ENCODE results near the gene TMEM44.
A peak's percentile ranks its signal among the peaks of the same experiment; 100 is the strongest.

Gene TMEM44

GRCh38 chr3:194633349-194634004 lies at the start of gene TMEM44:
TMEM44 (minus strand) TSS chr3:194633419; CDS start chr3:194633215, 204 bp downstream.
- no peaks in the 10 kb centered on the region for H3K9me3 Mint-ChIP-seq

DNA sequence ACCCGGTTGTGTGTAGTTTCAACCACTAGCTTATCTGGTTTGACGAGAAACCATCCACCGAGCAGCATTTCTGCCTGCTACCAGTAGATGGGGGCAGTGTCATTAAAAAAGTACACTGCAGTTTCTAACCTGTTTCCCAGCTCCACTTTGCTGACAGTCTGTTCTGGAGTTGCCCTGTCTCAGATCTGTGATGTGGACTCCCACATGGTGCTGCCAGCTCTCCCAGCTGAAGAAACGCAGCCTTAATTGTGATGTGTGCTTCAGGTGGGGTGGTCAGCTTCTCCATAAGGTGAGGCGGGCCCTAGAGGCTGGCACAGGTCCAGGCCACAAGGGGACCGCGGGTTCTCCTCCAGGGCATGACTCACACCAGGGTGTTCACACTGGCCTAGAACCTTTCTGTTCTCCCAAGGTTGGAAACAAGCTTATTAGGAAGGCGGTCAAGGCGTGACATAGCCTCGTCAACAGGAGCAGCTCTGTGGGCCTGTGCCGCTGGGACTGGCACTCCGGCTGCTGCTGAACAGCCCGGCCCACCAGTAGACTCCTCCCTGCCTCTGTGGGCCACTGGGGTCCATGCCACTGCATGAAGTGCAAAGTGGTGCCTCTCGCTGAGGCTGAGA lies 49.6 kb upstream of the TMEM44 start:
- Mint-ChIP-seq H3K36me3 (ENCODE audit: low read depth) (peaks cover 20% of the 10 kb centered on the region), H3K27me3 (peaks cover 14% of the 10 kb centered on the region), H3K9me3 (no peaks in the 10 kb centered on the region), H3K27ac (peak overlapping the region; percentile 4), H3K4me3 (peak overlapping the region; percentile 18), H3K4me1 (ENCODE audit: low read depth) (peaks cover 38% of the 10 kb centered on the region)
- intact Hi-C loops (cut with micrococcal nuclease) = loop anchor here (1.0 to 10.0 kb wide), 3 partner anchors 102 to 424 kb away; no protein-coding TSS in a partner anchor

More at GRCh38 chr3:194633349-194634004, at the start of gene TMEM44:
- Mint-ChIP-seq H3K27ac (no peak within 1 kb of the TSS), H3K36me3 (ENCODE audit: low read depth) (no peaks in the 10 kb centered on the region), H3K4me1 (ENCODE audit: low read depth) (peaks cover 31% of the 10 kb centered on the region), H3K4me3 (peak within 1 kb of the TSS; percentile 78), H3K27me3 (peaks cover 6% of the 10 kb centered on the region)
- intact Hi-C loops (cut with micrococcal nuclease) = no loop called here

- intact Hi-C loops (cut with micrococcal nuclease) = loop anchor here (1.0 to 10.0 kb wide), 3 partner anchors 103 to 425 kb away; no protein-coding TSS in a partner anchor
- peaks cover 16% of the 10 kb centered on the region for H3K36me3 Mint-ChIP-seq (ENCODE audit: low read depth)
- peaks cover 34% of the 10 kb centered on the region for H3K4me1 Mint-ChIP-seq (ENCODE audit: low read depth)
- H3K27me3 Mint-ChIP-seq = peaks cover 13% of the 10 kb centered on the region
- H3K4me3 Mint-ChIP-seq = no peak overlapping the region
- H3K27ac Mint-ChIP-seq = peak overlapping the region; percentile 4
- H3K9me3 Mint-ChIP-seq = no peaks in the 10 kb centered on the region
Observed at GRCh38 chr3:194682189-194682693, 49.0 kb upstream of the TMEM44 start.

GRCh38 chr3:194680888-194681615 lies 47.8 kb upstream of the TMEM44 start:
- intact Hi-C loops (cut with micrococcal nuclease) = loop anchor here (5.0 to 10.0 kb wide), 2 partner anchors 104 to 426 kb away; no protein-coding TSS in a partner anchor
- Mint-ChIP-seq H3K36me3 (ENCODE audit: low read depth) (peaks cover 6% of the 10 kb centered on the region), H3K27me3 (peaks cover 12% of the 10 kb centered on the region), H3K27ac (peak overlapping the region; percentile 27), H3K4me1 (ENCODE audit: low read depth) (peaks cover 24% of the 10 kb centered on the region), H3K4me3 (no peak overlapping the region), H3K9me3 (no peaks in the 10 kb centered on the region)

DNA sequence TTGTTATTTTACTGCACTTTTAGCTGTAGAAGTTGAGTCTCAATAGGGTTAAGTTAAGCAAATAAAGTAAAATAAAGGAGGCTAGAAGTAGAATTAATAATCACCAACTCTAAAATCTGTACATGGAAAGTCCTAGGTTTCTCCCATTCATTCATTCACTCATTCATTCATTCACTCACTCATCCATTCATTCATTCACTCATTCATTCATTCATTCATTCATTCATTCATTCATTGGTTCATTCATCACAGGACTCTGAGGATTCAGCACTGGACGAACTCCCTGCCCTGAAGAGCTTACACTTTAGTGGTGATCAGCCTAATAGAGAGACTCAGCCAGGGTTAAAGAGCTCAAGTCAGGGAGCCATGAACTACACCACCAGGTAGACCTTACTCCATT lies 43.3 kb upstream of the TMEM44 start:
- Mint-ChIP-seq H3K9me3 (no peaks in the 10 kb centered on the region), H3K4me3 (no peak overlapping the region), H3K27me3 (peaks cover 14% of the 10 kb centered on the region), H3K4me1 (ENCODE audit: low read depth) (peaks cover 15% of the 10 kb centered on the region), H3K27ac (no peak overlapping the region), H3K36me3 (ENCODE audit: low read depth) (peaks cover 8% of the 10 kb centered on the region)
- intact Hi-C loops (cut with micrococcal nuclease) = no loop called here

DNA sequence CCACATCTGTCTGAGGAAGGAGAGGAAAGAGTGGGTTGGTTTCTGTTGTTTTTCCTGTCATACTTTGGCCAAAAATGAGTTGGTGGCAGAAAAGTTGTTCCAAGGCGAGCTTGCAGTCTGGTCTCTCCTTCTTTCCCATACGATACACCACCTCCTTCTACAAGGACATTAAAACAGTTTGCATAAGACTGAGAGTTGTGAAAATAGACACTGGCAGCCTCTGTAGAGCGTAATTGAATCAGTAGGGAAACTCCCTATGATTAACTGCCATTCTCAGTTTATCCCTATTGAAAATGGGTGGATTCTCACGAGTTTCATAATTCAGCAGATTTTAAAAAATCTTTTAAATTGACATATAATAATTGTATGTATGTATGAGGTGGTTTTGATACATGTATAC lies 42.5 kb upstream of the TMEM44 start:
- Mint-ChIP-seq H3K4me1 (ENCODE audit: low read depth) (peaks cover 15% of the 10 kb centered on the region), H3K4me3 (no peak overlapping the region), H3K9me3 (no peaks in the 10 kb centered on the region), H3K27ac (no peak overlapping the region), H3K27me3 (peaks cover 8% of the 10 kb centered on the region), H3K36me3 (ENCODE audit: low read depth) (peaks cover 8% of the 10 kb centered on the region)
- intact Hi-C loops (cut with micrococcal nuclease) = no loop called here

GRCh38 chr3:194675081-194675640 lies 41.9 kb upstream of the TMEM44 start:
- intact Hi-C loops (cut with micrococcal nuclease) = no loop called here
- no peak overlapping the region for H3K4me3 Mint-ChIP-seq
- H3K27me3 Mint-ChIP-seq = peaks cover 8% of the 10 kb centered on the region
- H3K36me3 Mint-ChIP-seq (ENCODE audit: low read depth) = peaks cover 8% of the 10 kb centered on the region
- no peaks in the 10 kb centered on the region for H3K9me3 Mint-ChIP-seq
- H3K4me1 Mint-ChIP-seq (ENCODE audit: low read depth) = peaks cover 15% of the 10 kb centered on the region
- no peak overlapping the region for H3K27ac Mint-ChIP-seq

GRCh38 chr3:194673761-194674160 lies 40.5 kb upstream of the TMEM44 start:
- H3K4me1 Mint-ChIP-seq (ENCODE audit: low read depth) = peaks cover 15% of the 10 kb centered on the region
- H3K9me3 Mint-ChIP-seq = no peaks in the 10 kb centered on the region
- H3K36me3 Mint-ChIP-seq (ENCODE audit: low read depth) = peaks cover 20% of the 10 kb centered on the region
- no peak overlapping the region for H3K27ac Mint-ChIP-seq
- intact Hi-C loops (cut with micrococcal nuclease) = loop anchor here (2.0 kb wide), 1 partner anchor 595 kb away; no protein-coding TSS in a partner anchor
- H3K4me3 Mint-ChIP-seq = no peak overlapping the region
- H3K27me3 Mint-ChIP-seq = peaks cover 8% of the 10 kb centered on the region

- Mint-ChIP-seq H3K27ac (peak overlapping the region; percentile 95), H3K27me3 (peaks cover 8% of the 10 kb centered on the region), H3K4me3 (peak overlapping the region; percentile 97), H3K4me1 (ENCODE audit: low read depth) (peaks cover 20% of the 10 kb centered on the region), H3K9me3 (no peaks in the 10 kb centered on the region), H3K36me3 (ENCODE audit: low read depth) (peaks cover 27% of the 10 kb centered on the region)
- intact Hi-C loops (cut with micrococcal nuclease) = loop anchor here (2.0 kb wide), 1 partner anchor 596 kb away; no protein-coding TSS in a partner anchor
Observed at GRCh38 chr3:194672876-194673275, 39.7 kb upstream of the TMEM44 start.

GRCh38 chr3:194671900-194672808 lies 38.9 kb upstream of the TMEM44 start, which contains the start of gene LSG1:
LSG1 (minus strand) TSS chr3:194672191; CDS start chr3:194672162, 29 bp downstream.
- peaks cover 24% of the 10 kb centered on the region for H3K4me1 Mint-ChIP-seq (ENCODE audit: low read depth)
- peaks cover 6% of the 10 kb centered on the region for H3K27me3 Mint-ChIP-seq
- peaks cover 32% of the 10 kb centered on the region for H3K36me3 Mint-ChIP-seq (ENCODE audit: low read depth)
- H3K9me3 Mint-ChIP-seq = no peaks in the 10 kb centered on the region
- intact Hi-C loops (cut with micrococcal nuclease) = loop anchor here (1.0 to 2.0 kb wide), 2 partner anchors 282 to 597 kb away; no protein-coding TSS in a partner anchor
- peak within 1 kb of the TSS; percentile 97 for H3K4me3 Mint-ChIP-seq
- H3K27ac Mint-ChIP-seq = peak within 1 kb of the TSS; percentile 95

DNA sequence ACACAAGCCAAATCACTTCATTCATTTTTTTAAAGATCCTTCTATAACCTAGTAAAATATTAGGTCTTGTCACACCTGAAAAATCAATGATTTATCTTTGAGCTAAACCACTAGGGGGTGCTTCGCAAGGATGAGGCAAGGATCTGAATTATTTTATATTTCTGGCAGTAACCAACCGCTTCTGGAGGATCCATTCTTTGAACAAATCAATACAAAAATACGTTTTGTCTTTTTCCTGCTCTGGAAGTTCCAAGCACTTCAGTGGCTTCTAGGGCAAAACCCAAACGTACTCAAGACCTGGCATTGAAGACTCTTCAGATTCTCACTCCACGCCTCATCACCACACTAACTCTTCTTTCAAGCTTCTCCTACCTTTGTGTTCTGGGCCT lies 38.3 kb upstream of the TMEM44 start:
- intact Hi-C loops (cut with micrococcal nuclease) = loop anchor here (1.0 kb wide), 1 partner anchor 283 kb away; no protein-coding TSS in a partner anchor
- Mint-ChIP-seq H3K27ac (peak overlapping the region; percentile 95), H3K36me3 (ENCODE audit: low read depth) (peaks cover 38% of the 10 kb centered on the region), H3K4me3 (peak overlapping the region; percentile 97), H3K9me3 (no peaks in the 10 kb centered on the region), H3K27me3 (peaks cover 2% of the 10 kb centered on the region), H3K4me1 (ENCODE audit: low read depth) (peaks cover 27% of the 10 kb centered on the region)

DNA sequence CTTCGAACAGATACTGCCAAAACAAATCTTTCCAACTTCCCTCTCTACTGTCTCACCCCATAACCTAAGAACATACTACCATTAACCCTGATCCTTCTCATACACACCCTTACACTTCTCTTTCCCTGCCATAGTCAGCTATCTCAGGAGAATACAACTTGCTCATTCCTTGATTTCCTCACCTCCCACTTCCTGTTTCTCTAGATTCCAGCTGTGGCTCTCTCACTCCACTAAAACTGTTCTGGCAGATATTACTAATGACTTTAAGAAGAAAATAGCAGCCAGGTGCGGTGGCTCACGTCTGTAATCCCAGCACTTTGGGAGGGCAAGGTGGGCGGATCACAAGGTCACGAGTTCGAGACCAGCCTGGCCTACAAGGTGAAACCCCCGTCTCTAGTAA lies 34.1 kb upstream of the TMEM44 start:
- Mint-ChIP-seq H3K27me3 (no peaks in the 10 kb centered on the region), H3K4me1 (ENCODE audit: low read depth) (peaks cover 12% of the 10 kb centered on the region), H3K27ac (peak overlapping the region; percentile 20), H3K36me3 (ENCODE audit: low read depth) (peaks cover 74% of the 10 kb centered on the region), H3K4me3 (no peak overlapping the region), H3K9me3 (no peaks in the 10 kb centered on the region)
- intact Hi-C loops (cut with micrococcal nuclease) = no loop called here
